Astrocyte (in vitro differentiated cells and primary cell): ENCODE results near the gene DNM1.

Source experiments
- EZH2 ChIP-seq: IDR thresholded peaks from 2 replicates; pipeline ENCODE4 v1.6.1; 2012; ENCODE audit warnings: mild to moderate bottlenecking, low read length, inconsistent platforms; ENCODE audit not compliant: insufficient read depth
- TF ChIP-seq, protein P1 (sequence below): IDR thresholded peaks from 2 replicates; pipeline ENCODE4 v1.5.1; 2011; ENCODE audit warnings: low read depth, mild to moderate bottlenecking, inconsistent platforms, low read length, moderate library complexity; ENCODE audit not compliant: insufficient read depth

- TF ChIP-seq, protein P1, sequence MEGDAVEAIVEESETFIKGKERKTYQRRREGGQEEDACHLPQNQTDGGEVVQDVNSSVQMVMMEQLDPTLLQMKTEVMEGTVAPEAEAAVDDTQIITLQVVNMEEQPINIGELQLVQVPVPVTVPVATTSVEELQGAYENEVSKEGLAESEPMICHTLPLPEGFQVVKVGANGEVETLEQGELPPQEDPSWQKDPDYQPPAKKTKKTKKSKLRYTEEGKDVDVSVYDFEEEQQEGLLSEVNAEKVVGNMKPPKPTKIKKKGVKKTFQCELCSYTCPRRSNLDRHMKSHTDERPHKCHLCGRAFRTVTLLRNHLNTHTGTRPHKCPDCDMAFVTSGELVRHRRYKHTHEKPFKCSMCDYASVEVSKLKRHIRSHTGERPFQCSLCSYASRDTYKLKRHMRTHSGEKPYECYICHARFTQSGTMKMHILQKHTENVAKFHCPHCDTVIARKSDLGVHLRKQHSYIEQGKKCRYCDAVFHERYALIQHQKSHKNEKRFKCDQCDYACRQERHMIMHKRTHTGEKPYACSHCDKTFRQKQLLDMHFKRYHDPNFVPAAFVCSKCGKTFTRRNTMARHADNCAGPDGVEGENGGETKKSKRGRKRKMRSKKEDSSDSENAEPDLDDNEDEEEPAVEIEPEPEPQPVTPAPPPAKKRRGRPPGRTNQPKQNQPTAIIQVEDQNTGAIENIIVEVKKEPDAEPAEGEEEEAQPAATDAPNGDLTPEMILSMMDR = no peak
- TF ChIP-seq EZH2 = no peak
These were observed 54.1 kb downstream of the DNM1 start for GRCh38 chr9:128257086-128257825.
